Activated effector memory CD4-positive, alpha-beta T cell treated with anti-CD3 and anti-CD28 coated beads, Interleukin-2, amount 50 U/mL, for 16 hours (primary cell): ENCODE measurements around the gene TIMM17B.

Experiments
- DNase-seq: peaks from one replicate; pipeline ENCODE4 v3.0.0-alpha.2; 2020

Gene TIMM17B

GRCh38 chrX:48918643-48919340, 21.2 kb upstream of the TIMM17B start, which contains the start of gene PIM2:
Gene PIM2, minus strand, starts transcription at chrX:48919024. Its CDS starts 190 bp downstream, at chrX:48918834.
- DNase-seq: peak; percentile 96

DNA sequence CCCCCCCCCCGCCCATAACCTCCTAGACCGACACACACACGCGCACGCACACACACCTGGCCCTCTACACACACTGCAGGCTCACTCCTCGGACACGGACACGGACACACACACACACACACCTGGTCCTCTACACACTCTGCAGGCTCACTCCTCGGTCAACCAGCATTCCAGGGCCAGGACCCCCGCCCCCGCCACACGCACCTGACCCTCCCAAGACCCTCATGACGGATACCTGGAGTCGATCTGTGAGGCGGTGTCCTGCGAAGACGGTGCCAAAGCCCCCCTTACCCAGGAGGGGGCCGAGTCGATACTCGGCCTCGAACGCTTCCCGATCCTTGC, 20.7 kb upstream of the TIMM17B start:
- no peak for DNase-seq

DNA sequence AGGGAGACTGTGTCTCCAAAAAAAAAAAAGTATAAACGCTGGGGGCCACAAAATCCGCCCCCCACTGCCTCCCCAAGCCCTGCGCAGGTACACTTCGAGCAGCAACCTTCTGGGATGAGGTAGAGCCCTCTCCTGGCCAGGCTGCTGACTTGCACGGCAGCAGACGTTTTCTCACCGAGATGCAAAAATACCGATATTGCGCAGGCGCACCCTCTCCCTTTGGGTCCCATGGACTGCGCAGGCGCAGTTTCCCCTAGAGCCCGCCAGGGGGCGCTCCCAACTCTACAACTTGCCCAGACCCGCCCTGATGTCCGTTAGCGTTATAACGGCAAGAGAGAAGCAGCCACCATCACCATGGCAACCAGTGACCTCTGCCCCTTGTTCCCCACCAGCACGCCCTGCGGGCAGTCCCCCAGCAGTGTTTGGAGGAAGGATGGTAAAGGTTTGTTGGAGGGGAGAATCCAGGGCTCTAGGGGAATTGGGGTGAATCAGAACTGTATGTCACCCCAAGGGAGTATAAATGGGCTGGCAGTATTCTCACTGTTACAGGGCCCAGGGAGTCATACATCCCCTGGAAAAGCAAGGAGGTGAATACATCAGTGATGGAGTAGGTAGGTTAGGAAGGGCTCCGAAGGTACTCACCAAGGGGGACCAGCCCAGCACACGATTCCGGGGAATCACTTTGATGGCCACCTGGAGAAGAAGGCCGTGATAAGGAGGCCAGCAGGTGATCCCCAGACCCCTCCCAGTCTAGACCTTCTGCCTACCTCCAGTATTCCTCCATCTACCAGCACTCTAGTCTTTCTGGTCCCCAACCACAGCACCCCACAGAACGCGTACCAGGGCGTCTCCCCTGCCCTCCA, 19.8 kb upstream of the TIMM17B start:
- peak; percentile 95 for DNase-seq

DNA sequence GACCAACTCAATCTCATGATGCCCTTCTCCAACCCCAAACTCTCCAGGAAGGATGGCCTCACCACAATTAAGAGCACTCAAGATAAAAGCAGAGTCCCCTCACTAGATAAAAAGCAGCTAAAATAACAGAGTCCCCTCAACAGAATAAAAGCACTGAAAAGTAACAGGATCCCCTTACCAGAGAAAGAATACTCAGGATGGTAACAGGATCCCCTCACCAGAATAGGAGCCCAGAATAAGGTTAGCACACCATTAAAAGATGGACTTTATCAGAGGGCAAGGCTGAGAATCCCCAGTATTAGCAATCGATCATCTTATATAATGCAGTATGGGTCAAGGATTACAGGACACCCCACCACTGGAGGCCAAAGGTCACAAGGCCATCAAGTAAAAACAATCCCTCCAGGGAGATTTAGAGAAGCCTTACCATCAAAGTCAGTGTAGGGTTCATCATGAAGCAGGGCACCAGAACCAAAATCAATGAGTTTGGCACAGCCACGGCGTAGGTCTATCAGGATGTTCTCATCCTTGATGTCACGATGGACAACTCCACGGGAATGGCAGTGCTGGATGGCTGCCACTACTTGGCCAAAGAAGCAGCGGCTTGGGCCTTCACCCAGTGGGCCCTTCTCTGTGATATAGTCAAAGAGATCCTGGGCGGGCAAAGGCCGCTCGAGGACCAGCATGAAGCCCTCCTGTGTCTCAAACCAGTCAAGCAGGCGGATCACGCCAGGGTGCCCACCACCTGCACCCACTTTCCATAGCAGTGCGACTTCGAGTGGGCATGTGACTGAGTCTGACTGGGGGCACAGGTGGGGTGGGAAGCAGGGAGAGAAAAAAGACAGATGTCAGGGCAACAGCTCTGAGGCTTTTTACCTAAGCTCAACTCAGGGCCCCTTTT, 17.3 kb upstream of the TIMM17B start:
- DNase-seq: no peak

- DNase-seq: no peak
Measured at GRCh38 chrX:48913605-48914366, 16.2 kb upstream of the TIMM17B start.

DNA sequence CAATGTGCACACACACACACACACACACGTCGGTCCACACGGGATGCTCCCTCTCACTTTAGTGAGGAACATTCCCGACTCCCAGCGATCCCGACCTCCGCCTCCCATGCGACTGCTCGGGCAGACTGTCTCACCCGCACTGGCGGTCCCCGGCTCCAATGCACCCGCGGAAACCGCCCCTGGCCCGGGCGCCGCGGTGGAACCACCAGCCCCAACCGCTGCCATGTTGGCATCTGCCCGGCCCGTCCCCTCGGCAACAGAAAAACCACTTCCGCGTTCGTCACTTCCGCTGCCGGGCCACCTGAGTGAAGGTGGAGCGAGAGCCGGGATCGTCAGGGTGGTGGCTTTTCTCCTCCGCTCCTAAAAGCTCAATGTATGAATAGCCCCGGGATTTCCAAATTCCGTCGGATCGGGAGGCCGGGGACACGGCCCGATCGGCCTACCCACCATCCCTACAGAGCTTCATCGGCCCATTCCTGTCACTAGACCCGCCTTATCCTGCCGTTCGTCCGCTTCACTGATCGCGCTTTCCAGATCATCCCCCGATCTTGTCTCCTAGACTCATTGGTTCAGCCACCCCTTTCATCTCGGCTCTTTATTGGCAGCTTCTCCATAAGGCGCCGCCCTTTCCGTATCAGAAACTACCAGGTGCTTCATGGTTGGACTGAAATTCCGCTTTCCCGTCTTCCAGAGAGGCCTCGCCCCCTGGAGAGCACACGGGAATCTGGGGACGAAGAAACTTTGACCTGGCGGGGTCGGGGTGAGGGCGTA, 14.0 kb upstream of the TIMM17B start, which contains the start of gene SLC35A2:
TSS of gene SLC35A2 (minus strand) at position 235 of the 771 bp plus-strand sequence. CDS start at position 225, 10 bp downstream.
- peak; percentile 96 for DNase-seq

DNA sequence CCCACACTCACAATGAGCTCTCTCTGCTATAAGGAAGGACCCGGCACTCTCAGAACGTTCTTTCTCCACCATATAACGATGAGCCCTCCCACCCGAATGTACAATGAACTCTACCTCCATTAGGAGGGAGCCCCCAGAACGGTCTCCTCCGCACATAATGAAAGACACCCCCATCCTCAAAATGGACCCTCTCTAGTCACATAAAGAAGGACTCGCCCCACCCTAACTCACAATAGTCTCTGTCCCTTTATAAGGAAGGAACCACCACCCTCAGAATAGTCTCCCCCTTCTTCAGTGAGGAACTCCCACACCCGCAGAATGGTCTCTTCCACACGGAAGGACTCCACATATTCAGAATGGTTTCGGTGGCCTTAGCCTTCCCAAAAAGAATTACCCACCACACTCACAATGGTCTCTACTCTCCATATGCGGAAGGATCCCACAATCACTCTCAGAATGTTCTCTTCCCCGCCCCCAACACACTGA, 13.4 kb upstream of the TIMM17B start:
- no peak for DNase-seq

GRCh38 chrX:48909703-48910294, 12.2 kb upstream of the TIMM17B start:
- no peak for DNase-seq

- no peak for DNase-seq
Measured at GRCh38 chrX:48908600-48908999, 11.0 kb upstream of the TIMM17B start.

DNA sequence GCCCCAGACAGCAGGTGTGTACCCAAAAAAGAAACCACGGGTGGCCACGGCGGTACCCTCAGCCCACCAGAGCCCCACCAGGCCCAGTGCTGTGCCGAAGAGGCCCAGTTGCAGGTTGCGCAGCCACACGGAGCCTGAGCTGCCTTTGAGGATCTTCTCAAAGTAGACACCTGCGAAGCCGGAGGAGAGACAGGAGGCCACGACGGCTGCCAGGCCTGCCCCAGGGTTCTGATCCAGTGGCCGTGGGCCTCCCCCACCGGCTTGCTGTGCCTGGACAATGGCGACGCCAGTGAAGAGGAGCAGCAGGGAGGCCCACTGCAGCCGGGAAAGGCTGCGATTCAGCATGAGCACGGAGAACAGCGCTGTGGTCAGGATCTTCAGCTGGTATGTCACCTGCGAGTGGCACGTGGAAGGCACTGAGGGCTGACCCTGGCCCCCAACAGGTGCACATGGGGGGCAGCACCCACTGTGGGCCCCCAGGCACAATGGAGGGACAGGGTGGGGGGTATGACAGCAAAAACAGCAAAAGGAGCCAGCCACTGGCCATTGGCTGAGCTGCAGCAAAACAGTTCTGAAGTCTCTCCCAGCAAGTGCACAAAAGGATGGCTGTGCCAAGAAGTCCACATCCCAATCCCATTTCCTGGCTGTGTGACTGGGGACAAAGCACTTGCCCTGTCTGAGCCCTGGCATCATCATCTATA, 7.7 kb upstream of the TIMM17B start:
- DNase-seq: no peak

DNA sequence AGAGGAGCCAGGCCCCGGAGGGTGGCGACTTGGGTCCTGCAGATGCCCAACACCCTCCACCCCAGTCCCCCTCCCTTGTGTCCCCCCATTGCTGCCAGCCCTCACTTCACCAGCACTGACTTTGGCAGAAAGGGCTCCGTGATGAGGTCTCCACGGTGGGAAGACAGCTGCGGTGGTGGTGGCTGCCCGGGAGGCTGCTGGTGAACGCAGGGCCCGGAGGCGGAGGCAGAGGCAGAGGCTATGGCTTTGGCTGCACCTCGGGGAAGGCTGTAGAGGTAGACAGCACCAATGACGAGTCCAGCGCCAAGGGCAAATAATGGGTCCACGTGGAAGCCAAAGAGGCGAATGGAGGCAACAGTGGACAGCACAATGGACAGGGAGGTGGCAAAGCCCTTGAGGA, 7.1 kb upstream of the TIMM17B start:
- no peak for DNase-seq

DNA sequence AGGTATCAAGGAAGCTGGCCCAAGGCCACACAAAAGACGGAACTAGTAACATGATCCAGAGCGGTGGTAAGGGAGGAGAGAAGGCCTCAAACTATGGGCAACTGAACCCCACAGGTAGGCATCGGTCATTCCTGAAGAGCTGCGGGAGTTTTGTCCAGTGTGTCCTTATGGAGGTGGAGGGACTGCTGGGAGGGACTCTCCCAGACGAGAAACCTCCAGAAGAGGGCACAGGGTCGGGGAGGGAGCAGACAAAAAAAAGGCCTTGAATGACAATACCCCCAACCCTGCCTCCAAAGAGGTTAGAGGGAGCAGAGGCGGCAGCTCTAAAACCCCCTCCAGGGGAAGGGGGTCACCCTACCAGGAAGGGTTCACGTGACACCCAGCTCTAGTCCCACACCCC, 6.6 kb upstream of the TIMM17B start:
- no peak for DNase-seq

DNA sequence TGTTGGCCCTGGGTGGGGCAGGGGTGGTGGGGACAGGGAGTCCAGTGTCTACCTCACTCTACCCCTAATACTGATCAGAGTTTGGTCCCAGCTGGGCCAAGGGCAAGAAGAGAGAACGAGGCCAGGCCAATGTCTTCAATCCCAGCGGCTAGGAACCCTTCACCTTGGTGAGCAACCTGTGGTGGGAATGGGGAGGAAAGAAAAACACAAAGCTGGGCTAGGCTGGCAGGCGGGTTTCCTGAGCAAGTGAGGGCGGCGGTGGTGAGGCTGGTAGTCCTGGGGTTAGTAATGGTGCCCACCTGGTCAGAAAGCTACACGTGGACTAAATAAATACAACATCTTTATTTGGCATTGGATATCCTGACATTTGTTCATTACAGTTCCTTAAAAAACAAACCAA, 5.7 kb upstream of the TIMM17B start:
- DNase-seq: no peak

GRCh38 chrX:48902776-48903175, 5.2 kb upstream of the TIMM17B start:
- DNase-seq: no peak

DNA sequence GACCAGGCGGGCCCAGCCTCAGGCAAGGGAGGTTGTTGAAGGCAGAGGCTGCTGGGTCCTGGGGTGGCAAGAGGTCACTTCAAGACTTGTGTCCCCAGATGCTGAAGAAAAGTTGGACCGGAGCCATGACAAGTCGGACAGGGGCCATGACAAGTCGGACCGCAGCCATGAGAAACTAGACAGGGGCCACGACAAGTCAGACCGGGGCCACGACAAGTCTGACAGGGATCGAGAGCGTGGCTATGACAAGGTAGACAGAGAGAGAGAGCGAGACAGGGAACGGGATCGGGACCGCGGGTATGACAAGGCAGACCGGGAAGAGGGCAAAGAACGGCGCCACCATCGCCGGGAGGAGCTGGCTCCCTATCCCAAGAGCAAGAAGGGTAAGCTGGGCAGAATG, 4.6 kb upstream of the TIMM17B start:
- DNase-seq: no peak

- DNase-seq: no peak
Measured at GRCh38 chrX:48901069-48901468, 3.5 kb upstream of the TIMM17B start.

DNA sequence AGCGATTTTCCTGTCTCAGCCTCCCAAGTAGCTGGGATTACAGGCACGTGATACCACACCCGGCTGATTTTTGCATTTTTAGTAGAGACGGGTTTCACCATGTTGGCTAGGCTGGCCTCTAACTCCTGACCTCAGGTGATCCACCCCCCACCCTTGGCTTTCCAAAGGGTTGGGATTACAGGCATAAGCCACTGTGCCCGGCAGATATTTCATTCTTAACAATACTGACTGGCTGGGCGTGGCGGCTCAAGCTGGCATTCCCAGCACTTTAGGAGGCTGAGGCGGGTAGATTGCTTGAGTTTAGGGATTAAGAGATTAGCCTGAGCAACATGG, 1.5 kb upstream of the TIMM17B start:
- no peak for DNase-seq

- DNase-seq: peak; percentile 86
Measured at GRCh38 chrX:48897157-48897624, 377 bp downstream of the TIMM17B start.

- DNase-seq: no peak
Measured at GRCh38 chrX:48896611-48897011, 957 bp downstream of the TIMM17B start.

DNA sequence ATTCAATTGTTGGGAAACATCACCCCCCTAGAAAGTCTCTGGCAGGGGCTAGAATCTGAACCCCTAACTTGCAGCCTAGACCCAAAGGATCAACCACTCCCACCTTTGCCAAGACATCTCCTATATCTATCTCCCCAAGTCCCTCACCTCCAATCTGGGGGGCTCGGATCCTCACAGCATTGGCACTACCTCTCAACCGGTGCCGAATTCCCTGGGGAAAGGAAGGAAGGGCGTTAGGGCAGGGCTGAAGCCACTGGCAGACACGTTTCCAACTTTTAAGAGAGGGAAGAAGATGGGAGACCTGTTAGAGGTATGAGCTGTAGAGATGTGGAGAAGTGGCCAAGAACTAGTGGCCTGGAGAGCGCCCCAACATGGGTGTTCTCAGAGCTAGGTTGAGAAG, 2.7 kb downstream of the TIMM17B start:
- DNase-seq: no peak
